Middle frontal gyrus (tissue), 1 donor: ENCODE data around the gene FILIP1L.

Source experiments
- DNase-seq: peaks from one replicate; pipeline ENCODE4 v3.0.0-alpha.2; 2015; ENCODE audit warnings: low spot score; ENCODE audit errors: extremely low spot score

FILIP1L gene

GRCh38 chr3:100114413-100115030 lies at the start of gene FILIP1L:
FILIP1L (minus strand) TSS chr3:100114501.
- DNase-seq = no peak

- DNase-seq = no peak
Observed at GRCh38 chr3:100163787-100164186, 49.5 kb upstream of the FILIP1L start.

- no peak for DNase-seq
Observed at GRCh38 chr3:100160521-100160920, 46.2 kb upstream of the FILIP1L start.

- DNase-seq = no peak
Observed at GRCh38 chr3:100159331-100160153, 45.2 kb upstream of the FILIP1L start.

GRCh38 chr3:100158918-100159330 lies 44.6 kb upstream of the FILIP1L start:
- no peak for DNase-seq

GRCh38 chr3:100157685-100158084 lies 43.4 kb upstream of the FILIP1L start:
- no peak for DNase-seq

GRCh38 chr3:100155590-100155989 lies 41.3 kb upstream of the FILIP1L start:
- DNase-seq = no peak

GRCh38 chr3:100155128-100155527 lies 40.8 kb upstream of the FILIP1L start:
- DNase-seq = no peak

GRCh38 chr3:100154171-100154570 lies 39.9 kb upstream of the FILIP1L start:
- no peak for DNase-seq

- DNase-seq = no peak
Observed at GRCh38 chr3:100151024-100151707, 36.9 kb upstream of the FILIP1L start.

- no peak for DNase-seq
Observed at GRCh38 chr3:100150473-100150872, 36.2 kb upstream of the FILIP1L start.

- no peak for DNase-seq
Observed at GRCh38 chr3:100149713-100150415, 35.6 kb upstream of the FILIP1L start.

GRCh38 chr3:100149130-100149529 lies 34.8 kb upstream of the FILIP1L start:
- no peak for DNase-seq

- DNase-seq = no peak
Observed at GRCh38 chr3:100144255-100144866, 30.1 kb upstream of the FILIP1L start.

GRCh38 chr3:100141586-100141985 lies 27.3 kb upstream of the FILIP1L start:
- no peak for DNase-seq

- no peak for DNase-seq
Observed at GRCh38 chr3:100140976-100141375, 26.7 kb upstream of the FILIP1L start.

- no peak for DNase-seq
Observed at GRCh38 chr3:100136921-100137320, 22.6 kb upstream of the FILIP1L start.

GRCh38 chr3:100131241-100131640 lies 16.9 kb upstream of the FILIP1L start:
- DNase-seq = no peak

GRCh38 chr3:100129941-100130340 lies 15.6 kb upstream of the FILIP1L start:
- DNase-seq = no peak

- no peak for DNase-seq
Observed at GRCh38 chr3:100128565-100128964, 14.3 kb upstream of the FILIP1L start.

GRCh38 chr3:100127792-100128191 lies 13.5 kb upstream of the FILIP1L start:
- no peak for DNase-seq
